ENCODE measurements around the gene RCC1. TPM values are rescaled to one million over a fixed set of nuclear protein-coding genes. Genes with fewer than 3 reads are reported as not detected.

The RCC1 gene
- total RNA-seq, 1 donor from 2014 or later, result 34.8 TPM

- peaks cover 2% of the 10 kb centered on the region for H3K27me3 Mint-ChIP-seq (ENCODE audit: insufficient read depth, low read depth)
- no peaks in the 10 kb centered on the region for H3K9me3 Mint-ChIP-seq
- H3K36me3 ChIP-seq, result no peaks in the 10 kb centered on the region
- no peak overlapping the region for H3K27ac ChIP-seq
- no peaks in the 10 kb centered on the region for H3F3A ChIP-seq (ENCODE audit: low read depth)
- no peaks in the 10 kb centered on the region for H3K79me2 ChIP-seq (ENCODE audit: low read depth)
- H3K27me3 ChIP-seq, result no peaks in the 10 kb centered on the region
- H3K4me3 Mint-ChIP-seq, result no peak overlapping the region
- H3K4me3 ChIP-seq, result no peak overlapping the region
- no peak overlapping the region for H3K4me2 ChIP-seq
- no peak for DNase-seq (ENCODE audit: low spot score)
- H3K27ac Mint-ChIP-seq, result no peak overlapping the region
- H3K9ac ChIP-seq, result no peak overlapping the region
- H3K4me1 ChIP-seq, result no peaks in the 10 kb centered on the region
- H2AFZ ChIP-seq (replicated peaks), result no peak overlapping the region
- no peak for TF ChIP-seq CTCF (IDR thresholded peaks at IDR 0.05)
- no peak for TF ChIP-seq EZH2phosphoT487 (IDR thresholded peaks at IDR 0.05)
- TF ChIP-seq EZH2 (IDR thresholded peaks at IDR 0.05), result no peak
- H4K20me1 ChIP-seq (ENCODE audit: low read depth), result no peaks in the 10 kb centered on the region
- H3K4me1 Mint-ChIP-seq, result no peaks in the 10 kb centered on the region
- H3K36me3 Mint-ChIP-seq, result peaks cover 22% of the 10 kb centered on the region
- H3K9me3 ChIP-seq (ENCODE audit: low read depth), result no peaks in the 10 kb centered on the region
Measured at GRCh38 chr1:28565040-28565439, 59.2 kb downstream of the RCC1 start.

GRCh38 chr1:28565726-28566125 is 59.9 kb downstream of the RCC1 start:
- Mint-ChIP-seq H3K9me3 (no peaks in the 10 kb centered on the region), H3K27ac (no peak overlapping the region), H3K27me3 (ENCODE audit: insufficient read depth, low read depth) (peaks cover 2% of the 10 kb centered on the region), H3K36me3 (peaks cover 20% of the 10 kb centered on the region), H3K4me3 (no peak overlapping the region), H3K4me1 (no peaks in the 10 kb centered on the region)
- H3K9me3 ChIP-seq (ENCODE audit: low read depth), result no peaks in the 10 kb centered on the region
- H4K20me1 ChIP-seq (ENCODE audit: low read depth), result no peaks in the 10 kb centered on the region
- no peaks in the 10 kb centered on the region for H3K27me3 ChIP-seq
- no peak overlapping the region for H2AFZ ChIP-seq (replicated peaks)
- H3K4me1 ChIP-seq, result no peaks in the 10 kb centered on the region
- no peaks in the 10 kb centered on the region for H3K36me3 ChIP-seq
- H3K9ac ChIP-seq, result no peak overlapping the region
- TF ChIP-seq CTCF (IDR thresholded peaks at IDR 0.05), result no peak
- TF ChIP-seq EZH2phosphoT487 (IDR thresholded peaks at IDR 0.05), result no peak
- no peak for TF ChIP-seq EZH2 (IDR thresholded peaks at IDR 0.05)
- H3K27ac ChIP-seq, result no peak overlapping the region
- H3K4me2 ChIP-seq, result no peak overlapping the region
- no peaks in the 10 kb centered on the region for H3K79me2 ChIP-seq (ENCODE audit: low read depth)
- H3F3A ChIP-seq (ENCODE audit: low read depth), result no peaks in the 10 kb centered on the region
- no peak for DNase-seq (ENCODE audit: low spot score)
- no peak overlapping the region for H3K4me3 ChIP-seq

- H3K4me3 Mint-ChIP-seq, result no peak overlapping the region
- peak overlapping the region; percentile 25 for H3K27ac Mint-ChIP-seq
- Histone ChIP-seq H3K4me3 (no peak overlapping the region), H3K36me3 (no peaks in the 10 kb centered on the region), H3K9ac (no peak overlapping the region), H3K4me1 (no peaks in the 10 kb centered on the region), H2AFZ (replicated peaks) (no peak overlapping the region), H4K20me1 (ENCODE audit: low read depth) (no peaks in the 10 kb centered on the region), H3F3A (ENCODE audit: low read depth) (no peaks in the 10 kb centered on the region), H3K27me3 (no peaks in the 10 kb centered on the region), H3K4me2 (no peak overlapping the region), H3K27ac (no peak overlapping the region), H3K79me2 (ENCODE audit: low read depth) (no peaks in the 10 kb centered on the region), H3K9me3 (ENCODE audit: low read depth) (no peaks in the 10 kb centered on the region)
- peaks cover 2% of the 10 kb centered on the region for H3K27me3 Mint-ChIP-seq (ENCODE audit: insufficient read depth, low read depth)
- H3K4me1 Mint-ChIP-seq, result no peaks in the 10 kb centered on the region
- no peak for TF ChIP-seq EZH2phosphoT487 (IDR thresholded peaks at IDR 0.05)
- TF ChIP-seq CTCF (IDR thresholded peaks at IDR 0.05), result no peak
- TF ChIP-seq EZH2 (IDR thresholded peaks at IDR 0.05), result no peak
- no peaks in the 10 kb centered on the region for H3K9me3 Mint-ChIP-seq
- peaks cover 15% of the 10 kb centered on the region for H3K36me3 Mint-ChIP-seq
- DNase-seq (ENCODE audit: low spot score), result no peak
Measured at GRCh38 chr1:28566931-28567330, 61.1 kb downstream of the RCC1 start.
